SK-N-SH (cell line): ENCODE data around the gene IGSF1. TPM values are rescaled to one million over a fixed set of nuclear protein-coding genes. Genes with fewer than 3 reads are reported as not detected.

Experiments
- CTCF ChIA-PET: fragments of 300-600, 350-600 bp; formaldehyde crosslinking; extraction: SDS; loops from one replicate; lab custom pipeline; 2021; lab: Yijun Ruan, JAX
- POLR2A ChIA-PET: fragments of 350-600 bp; sonication (Branson Sonifier 250); formaldehyde crosslinking; extraction: SDS; loops from one replicate; lab custom pipeline; 2020; ENCODE audit warnings: antibody characterized with exemption, inconsistent platforms; lab: Yijun Ruan, JAX
- DNase-seq: peaks from one replicate; pipeline ENCODE4 v3.0.0; 2012
- H2AFZ ChIP-seq: fragments of 200-600 bp; sonication (generic); 2 replicates; pipeline ENCODE4 v1.8.1; 2016; ENCODE audit warnings: antibody characterized with exemption, mild to moderate bottlenecking, low read depth
- H3F3A ChIP-seq: fragments of 200-600 bp; sonication (generic); replicated peaks from 2 replicates; pipeline ENCODE3; 2016; ENCODE audit warnings: antibody characterized with exemption, mild to moderate bottlenecking; ENCODE audit not compliant: insufficient read depth
- H3K27ac ChIP-seq, 2 experiments: fragments of 200-500 bp in 1 of 2; fragments of 200-600 bp in 1 of 2; sonication (Bioruptor generic) in 1 of 2; sonication (generic), shearing (Covaris generic) in 1 of 2; 2 replicates each; pipeline versions ENCODE4 v1.5.1 to v1.6.1; 2014 to 2016; ENCODE audit warnings: low read depth in 2 of 2, inconsistent platforms in 1 of 2, low read length in 1 of 2, mild to moderate bottlenecking in 1 of 2, mixed read lengths in 1 of 2
- H3K27me3 ChIP-seq: fragments of 200-600 bp; sonication (generic), shearing (Covaris generic); 2 replicates; pipeline ENCODE4 v1.6.1; 2016; ENCODE audit warnings: mixed run types; ENCODE audit not compliant: insufficient read depth
- H3K36me3 ChIP-seq, 2 experiments: fragments of 200-500 bp in 1 of 2; fragments of 200-600 bp in 1 of 2; sonication (Bioruptor generic) in 1 of 2; sonication (generic) in 1 of 2; replicated peaks in 1 of 2; 2 replicates each; pipeline versions ENCODE3 to v1.5.1; 2014 to 2016; ENCODE audit warnings: low read length in 1 of 2, mild to moderate bottlenecking in 1 of 2; ENCODE audit not compliant: insufficient read depth in 2 of 2, control insufficient read depth in 1 of 2
- H3K4me1 ChIP-seq, 2 experiments: fragments of 200-500 bp in 1 of 2; fragments of 200-600 bp in 1 of 2; sonication (Bioruptor generic) in 1 of 2; sonication (generic), shearing (Covaris generic) in 1 of 2; 2 replicates each; pipeline versions ENCODE4 v1.5.1 to v1.6.1; 2014 to 2016; ENCODE audit warnings: low read depth in 1 of 2, low read length in 1 of 2, mixed run types in 1 of 2; ENCODE audit not compliant: insufficient read depth in 2 of 2, control insufficient read depth in 1 of 2
- H3K4me2 ChIP-seq: fragments of 200-600 bp; sonication (generic), shearing (Covaris generic); 2 replicates; pipeline ENCODE4 v1.6.1; 2017; ENCODE audit warnings: mixed run types
- H3K4me3 ChIP-seq, 2 experiments: fragments of 200-500 bp in 1 of 2; fragments of 200-600 bp in 1 of 2; sonication (Bioruptor generic) in 1 of 2; sonication (generic), shearing (Covaris generic) in 1 of 2; 2 replicates each; pipeline versions ENCODE4 v1.5.1 to v1.8.1; 2014 to 2016; ENCODE audit warnings: low read depth in 2 of 2, inconsistent platforms in 1 of 2, low read length in 1 of 2, mild to moderate bottlenecking in 1 of 2, mixed read lengths in 1 of 2, moderate library complexity in 1 of 2
- H3K79me2 ChIP-seq: fragments of 200-600 bp; sonication (generic); 2 replicates; pipeline ENCODE4 v1.8.1; 2017; ENCODE audit warnings: mild to moderate bottlenecking; ENCODE audit not compliant: insufficient read depth
- H3K9ac ChIP-seq: fragments of 200-600 bp; sonication (generic); 2 replicates; pipeline ENCODE4 v1.6.1; 2017; ENCODE audit warnings: mixed run types
- H3K9me2 ChIP-seq: fragments of 200-600 bp; sonication (generic); 2 replicates; pipeline ENCODE4 v1.6.1; 2017; ENCODE audit warnings: mixed run types
- H3K9me3 ChIP-seq: fragments of 200-600 bp; sonication (generic); 2 replicates; pipeline ENCODE4 v1.6.1; 2017; ENCODE audit warnings: mixed run types, mild to moderate bottlenecking, moderate library complexity
- H4K20me1 ChIP-seq: fragments of 200-600 bp; sonication (generic); 2 replicates; pipeline ENCODE4 v1.6.1; 2017; ENCODE audit warnings: mild to moderate bottlenecking, mixed run types; ENCODE audit not compliant: insufficient read depth
- GABPA ChIP-seq: IDR thresholded peaks from 2 replicates; pipeline ENCODE4 v1.4.0; 2012; ENCODE audit warnings: low read depth, mild to moderate bottlenecking
- MEF2A ChIP-seq: IDR thresholded peaks from 2 replicates; pipeline ENCODE4 v1.4.0; 2012; ENCODE audit warnings: low read depth, borderline replicate concordance
- MXI1 ChIP-seq: IDR thresholded peaks from 2 replicates; pipeline ENCODE4 v1.6.1; 2012; ENCODE audit warnings: mild to moderate bottlenecking, low read depth, low read length, improper control_type of control experiment
- RAD21 ChIP-seq: IDR thresholded peaks from 2 replicates; pipeline ENCODE4 v1.6.1; 2012; ENCODE audit warnings: mild to moderate bottlenecking, low read length
- SMC3 ChIP-seq: IDR thresholded peaks from 2 replicates; pipeline ENCODE4 v1.6.1; 2012; ENCODE audit warnings: low read depth, low read length, improper control_type of control experiment
- YY1 ChIP-seq: IDR thresholded peaks from 2 replicates; pipeline ENCODE4 v1.4.0; 2012; ENCODE audit warnings: low read depth, mild to moderate bottlenecking
- WGBS: methylation state at CpG from one replicate; pipeline ENCODE4 v1.1.6; 2017; ENCODE audit warnings: low lambda C conversion rate; 5-methylcytosine and 5-hydroxymethylcytosine counted together
- polyA plus RNA-seq, 3 experiments: library from polyadenylated mRNA; depleted of rRNA; stranded (reverse); fragments of >200 nt; gene quantifications; 2 replicates each; pipeline ENCODE4 v1.2.3, GENCODE V29; 2012
- TF ChIP-seq, protein P1 (sequence below): fragments of 150-350 bp; IDR thresholded peaks from 2 replicates; pipeline ENCODE4 v1.6.1; 2016; ENCODE audit warnings: mild to moderate bottlenecking, low read depth, low read length
- TF ChIP-seq, protein P2 (sequence below): fragments of 200-600 bp; sonication (generic); IDR thresholded peaks from 2 replicates; pipeline ENCODE4 v1.6.1; 2017; ENCODE audit warnings: antibody characterized with exemption, mild to moderate bottlenecking, moderate library complexity
- TF ChIP-seq, protein P3 (sequence below): IDR thresholded peaks from 2 replicates; pipeline ENCODE4 v1.4.0; 2012; ENCODE audit warnings: low read depth

IGSF1 gene
- polyA plus RNA-seq, 1 of the 3 experiments (the other 2 are of a cell fraction) = 0.92 TPM

- DNase-seq = no peak
- CTCF ChIA-PET = interaction anchor here (1.0 to 1.1 kb wide), 2 partner anchors 21 to 29 kb away, joined by 3 read pairs; no protein-coding TSS in a partner anchor
- POLR2A ChIA-PET = no interaction called here
- Histone ChIP-seq H4K20me1 (no peaks in the 10 kb centered on the region), H3K27ac (no peak overlapping the region), H3K4me1 (no peaks in the 10 kb centered on the region), H3K27me3 (peaks cover 4% of the 10 kb centered on the region; the same call in 1 of the 2 replicates), H3K79me2 (no peaks in the 10 kb centered on the region), H3K9me2 (no peaks in the 10 kb centered on the region), H3K4me2 (no peak overlapping the region), H3F3A (no peaks in the 10 kb centered on the region), H2AFZ (no peak overlapping the region), H3K9ac (no peak overlapping the region), H3K9me3 (no peaks in the 10 kb centered on the region), H3K4me3 (no peak overlapping the region), H3K36me3 (no peaks in the 10 kb centered on the region)
- TF ChIP-seq, protein P1, sequence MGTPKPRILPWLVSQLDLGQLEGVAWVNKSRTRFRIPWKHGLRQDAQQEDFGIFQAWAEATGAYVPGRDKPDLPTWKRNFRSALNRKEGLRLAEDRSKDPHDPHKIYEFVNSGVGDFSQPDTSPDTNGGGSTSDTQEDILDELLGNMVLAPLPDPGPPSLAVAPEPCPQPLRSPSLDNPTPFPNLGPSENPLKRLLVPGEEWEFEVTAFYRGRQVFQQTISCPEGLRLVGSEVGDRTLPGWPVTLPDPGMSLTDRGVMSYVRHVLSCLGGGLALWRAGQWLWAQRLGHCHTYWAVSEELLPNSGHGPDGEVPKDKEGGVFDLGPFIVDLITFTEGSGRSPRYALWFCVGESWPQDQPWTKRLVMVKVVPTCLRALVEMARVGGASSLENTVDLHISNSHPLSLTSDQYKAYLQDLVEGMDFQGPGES = no peak
- TF ChIP-seq, protein P2, sequence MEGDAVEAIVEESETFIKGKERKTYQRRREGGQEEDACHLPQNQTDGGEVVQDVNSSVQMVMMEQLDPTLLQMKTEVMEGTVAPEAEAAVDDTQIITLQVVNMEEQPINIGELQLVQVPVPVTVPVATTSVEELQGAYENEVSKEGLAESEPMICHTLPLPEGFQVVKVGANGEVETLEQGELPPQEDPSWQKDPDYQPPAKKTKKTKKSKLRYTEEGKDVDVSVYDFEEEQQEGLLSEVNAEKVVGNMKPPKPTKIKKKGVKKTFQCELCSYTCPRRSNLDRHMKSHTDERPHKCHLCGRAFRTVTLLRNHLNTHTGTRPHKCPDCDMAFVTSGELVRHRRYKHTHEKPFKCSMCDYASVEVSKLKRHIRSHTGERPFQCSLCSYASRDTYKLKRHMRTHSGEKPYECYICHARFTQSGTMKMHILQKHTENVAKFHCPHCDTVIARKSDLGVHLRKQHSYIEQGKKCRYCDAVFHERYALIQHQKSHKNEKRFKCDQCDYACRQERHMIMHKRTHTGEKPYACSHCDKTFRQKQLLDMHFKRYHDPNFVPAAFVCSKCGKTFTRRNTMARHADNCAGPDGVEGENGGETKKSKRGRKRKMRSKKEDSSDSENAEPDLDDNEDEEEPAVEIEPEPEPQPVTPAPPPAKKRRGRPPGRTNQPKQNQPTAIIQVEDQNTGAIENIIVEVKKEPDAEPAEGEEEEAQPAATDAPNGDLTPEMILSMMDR = peak; percentile 39
- TF ChIP-seq YY1 = no peak
- 0 out of 2 replicates have a peak, but pooled peaks have one; percentile 15 for TF ChIP-seq RAD21
- TF ChIP-seq SMC3 = 0 out of 2 replicates have a peak, but pooled peaks have one; percentile 8
- 37% methylated on average over 13 of the region's 13 CpGs for WGBS
Observed at GRCh38 chrX:131262738-131263679, 26.1 kb downstream of the IGSF1 start.

GRCh38 chrX:131262200-131262599 is 26.9 kb downstream of the IGSF1 start:
- H3K4me2 ChIP-seq = no peak overlapping the region
- no peak overlapping the region for H2AFZ ChIP-seq
- ChIA-PET POLR2A (no interaction called here), CTCF (interaction anchor here (0.6 to 1.0 kb wide), 2 partner anchors 14 to 30 kb away, joined by 3 to 4 read pairs; no protein-coding TSS in a partner anchor)
- TF ChIP-seq MEF2A = no peak
- no peak for TF ChIP-seq GABPA
- TF ChIP-seq, protein P3, sequence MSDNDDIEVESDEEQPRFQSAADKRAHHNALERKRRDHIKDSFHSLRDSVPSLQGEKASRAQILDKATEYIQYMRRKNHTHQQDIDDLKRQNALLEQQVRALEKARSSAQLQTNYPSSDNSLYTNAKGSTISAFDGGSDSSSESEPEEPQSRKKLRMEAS = no peak
- no peak for TF ChIP-seq MXI1
- TF ChIP-seq, protein P2 = no peak
- no peaks in the 10 kb centered on the region for H3K36me3 ChIP-seq
- no peaks in the 10 kb centered on the region for H3K9me2 ChIP-seq
- H3K27ac ChIP-seq = no peak overlapping the region
- no peaks in the 10 kb centered on the region for H3F3A ChIP-seq
- H3K79me2 ChIP-seq = no peaks in the 10 kb centered on the region
- no peak overlapping the region for H3K4me3 ChIP-seq
- no peak for DNase-seq
- no peaks in the 10 kb centered on the region for H4K20me1 ChIP-seq
- H3K27me3 ChIP-seq = peaks cover 4% of the 10 kb centered on the region; the same call in 1 of the 2 replicates
- no peaks in the 10 kb centered on the region for H3K9me3 ChIP-seq
- no peak overlapping the region for H3K9ac ChIP-seq
- H3K4me1 ChIP-seq = no peaks in the 10 kb centered on the region; a peak in 1 of 4 replicates
